B cell (primary cell): ENCODE data around the gene MGMT. TPM values are rescaled to one million over a fixed set of nuclear protein-coding genes. Genes with fewer than 3 reads are reported as not detected.

Experiments
- ATAC-seq: fragments of 200-7000 bp; cut with Tn5 transposase; one replicate; pipeline ENCODE4 v1.10.0; 2021; ENCODE audit warnings: low read depth, mild to moderate bottlenecking, moderate number of reproducible peaks, moderate library complexity
- CTCF ChIA-PET: fragments of 350-600 bp; sonication (Branson Sonifier 250); formaldehyde crosslinking; loops from one replicate; lab custom pipeline; 2021; ENCODE audit warnings: antibody characterized with exemption, inconsistent platforms; lab: Charles Lee
- POLR2A ChIA-PET: fragments of 350-600 bp; sonication (Branson Sonifier 250); formaldehyde crosslinking; loops from one replicate; lab custom pipeline; 2021; ENCODE audit warnings: antibody characterized with exemption; lab: Charles Lee
- DNase-seq: peaks from one replicate; pipeline ENCODE4 v3.0.0; 2013
- H2AFZ ChIP-seq: 2 replicates; pipeline ENCODE4 v1.6.1; 2012; ENCODE audit warnings: mild to moderate bottlenecking, low read depth, low read length; ENCODE audit not compliant: insufficient read depth, poor library complexity, severe bottlenecking
- H3K27ac ChIP-seq, 2 donors: 1 replicate in 1 of 2; 2 replicates in 1 of 2; pipeline ENCODE4 v1.5.1; 2012 to 2013; ENCODE audit warnings: low read length in 2 of 2, mild to moderate bottlenecking in 2 of 2, moderate library complexity in 1 of 2
- H3K27me3 ChIP-seq, 4 experiments: fragments of 200-600 bp in 1 of 4; sonication (generic) in 1 of 4; replicated peaks in 1 of 4; 1 replicate in 2 of 4; 2 replicates in 2 of 4; pipeline versions ENCODE4 v1.6.1 to v1.7.0; 2013 to 2016; ENCODE audit warnings: low read length in 3 of 4, mild to moderate bottlenecking in 2 of 4, mixed read lengths in 1 of 4, moderate library complexity in 1 of 4; ENCODE audit not compliant: insufficient read depth in 4 of 4, control insufficient read depth in 3 of 4; ENCODE audit errors: control extremely low read depth in 1 of 4
- H3K36me3 ChIP-seq, 2 experiments: replicated peaks in 1 of 2; 1 replicate in 1 of 2; 2 replicates in 1 of 2; pipeline versions ENCODE4 v1.6.1 to v1.7.1; 2013; ENCODE audit warnings: low read length in 1 of 2; ENCODE audit not compliant: insufficient read depth in 2 of 2, control insufficient read depth in 1 of 2; ENCODE audit errors: control extremely low read depth in 1 of 2, extremely low read depth in 1 of 2
- H3K4me1 ChIP-seq, 2 donors: fragments of 200-600 bp in 1 of 2; sonication (generic) in 1 of 2; 1 replicate in 1 of 2; 2 replicates in 1 of 2; pipeline versions ENCODE4 v1.5.1 to v1.6.1; 2013 to 2017; ENCODE audit warnings: low read length in 2 of 2; ENCODE audit not compliant: control insufficient read depth in 2 of 2, insufficient read depth in 2 of 2
- H3K4me2 ChIP-seq: replicated peaks from 2 replicates; pipeline ENCODE3; 2012; ENCODE audit warnings: mild to moderate bottlenecking, low read depth, low read length; ENCODE audit not compliant: poor library complexity, severe bottlenecking
- H3K4me3 ChIP-seq, 5 experiments: fragments of 200-600 bp in 1 of 5; sonication (generic) in 1 of 5; 1 replicate in 3 of 5; 2 replicates in 2 of 5; pipeline versions ENCODE4 v1.5.1 to v1.7.0; 2011 to 2016; ENCODE audit warnings: low read length in 4 of 5, mild to moderate bottlenecking in 4 of 5, low read depth in 2 of 5, control low read depth in 1 of 5, moderate library complexity in 1 of 5; ENCODE audit not compliant: insufficient read depth in 1 of 5; ENCODE audit errors: control extremely low read depth in 1 of 5, extremely low read depth in 1 of 5
- H3K79me2 ChIP-seq: fragments of 200-600 bp; sonication (generic); one replicate; pipeline ENCODE4 v1.6.0; 2016; ENCODE audit warnings: low read length; ENCODE audit not compliant: control insufficient read depth, insufficient read depth
- H3K9ac ChIP-seq: fragments of 200-600 bp; sonication (generic); 2 replicates; pipeline ENCODE4 v1.6.1; 2017; ENCODE audit warnings: mild to moderate bottlenecking, low read length, moderate library complexity
- H3K9me3 ChIP-seq, 3 donors: one replicate each; pipeline versions ENCODE4 v1.6.1 to v1.7.1; 2013; ENCODE audit warnings: low read length in 2 of 3; ENCODE audit not compliant: control insufficient read depth in 2 of 3, insufficient read depth in 1 of 3; ENCODE audit errors: control extremely low read depth in 1 of 3
- H4K20me1 ChIP-seq: 2 replicates; pipeline ENCODE4 v1.6.0; 2012; ENCODE audit warnings: mild to moderate bottlenecking, low read length; ENCODE audit not compliant: insufficient read depth, control insufficient read depth, poor library complexity, severe bottlenecking
- H3K27ac Mint-ChIP-seq: one replicate; pipeline ENCODE4 v1.8.0; 2021; ENCODE audit warnings: mixed read lengths
- H3K27me3 Mint-ChIP-seq: one replicate; pipeline ENCODE4 v1.8.0; 2021; ENCODE audit warnings: mixed read lengths
- H3K4me1 Mint-ChIP-seq: one replicate; pipeline ENCODE4 v1.8.0; 2021; ENCODE audit warnings: mixed read lengths
- H3K4me3 Mint-ChIP-seq: one replicate; pipeline ENCODE4 v1.8.0; 2021; ENCODE audit warnings: mixed read lengths
- H3K9me3 Mint-ChIP-seq: one replicate; pipeline ENCODE4 v1.8.0; 2022; ENCODE audit warnings: mixed read lengths; ENCODE audit not compliant: insufficient read depth
- CTCF ChIP-seq: fragments of 200-600 bp; IDR thresholded peaks from one replicate; pipeline ENCODE4 v1.8.0; 2022; ENCODE audit warnings: antibody characterized with exemption, mild to moderate bottlenecking
- EZH2 ChIP-seq: IDR thresholded peaks from 2 replicates; pipeline ENCODE4 v1.6.1; 2012; ENCODE audit warnings: borderline replicate concordance, low read depth, mild to moderate bottlenecking, moderate library complexity, low read length; ENCODE audit not compliant: insufficient read depth, poor library complexity, severe bottlenecking
- WGBS: methylation state at CpG from one replicate; pipeline ENCODE4 v1.1.5; 2013; ENCODE audit warnings: missing lambda C conversion rate; ENCODE audit not compliant: insufficient coverage; 5-methylcytosine and 5-hydroxymethylcytosine counted together
- intact Hi-C: fragments of 100-400 bp; cut with micrococcal nuclease; formaldehyde crosslinking; loops from one replicate; pipeline ENCODE4 v1.10.0; 2022
- polyA plus RNA-seq: library from polyadenylated mRNA; depleted of rRNA; stranded (reverse); fragments of >200 nt; gene quantifications from 2 replicates; pipeline ENCODE4 v1.2.3, GENCODE V29; 2012
- total RNA-seq, 2 donors: library from RNA; stranded (reverse); fragments of 120-200 nt in 1 of 2; gene quantifications; 1 replicate in 1 of 2; 2 replicates in 1 of 2; pipeline versions ENCODE4 v1.2.3 to v1.2.4, GENCODE V29; 2013 to 2022

MGMT gene
- total and polyA plus RNA-seq, 2 donors (not counting 1 experiment from before 2014, with no cell fraction given) = 16.6 to 87.7 TPM

- DNase-seq (no peak), ATAC-seq (no peak)
- POLR2A ChIA-PET = no interaction called here
- Mint-ChIP-seq H3K4me1 (no peaks in the 10 kb centered on the region), H3K27me3 (no peaks in the 10 kb centered on the region), H3K9me3 (no peaks in the 10 kb centered on the region), H3K27ac (no peak overlapping the region), H3K4me3 (no peak overlapping the region)
- TF ChIP-seq EZH2 = no peak
- TF ChIP-seq CTCF = no peak
- H3K27me3 ChIP-seq = no peaks in the 10 kb centered on the region
- H2AFZ ChIP-seq = no peak overlapping the region
- no peak overlapping the region for H3K9ac ChIP-seq
- H3K9me3 ChIP-seq = no peaks in the 10 kb centered on the region
- H3K4me3 ChIP-seq = no peak overlapping the region
- intact Hi-C loops = no loop called here
- H3K4me2 ChIP-seq = no peak overlapping the region
- no peaks in the 10 kb centered on the region for H3K4me1 ChIP-seq
- CTCF ChIA-PET = no interaction called here
- WGBS = 100% methylated on average over 4 of the region's 8 CpGs
- H3K27ac ChIP-seq = no peak overlapping the region
- no peaks in the 10 kb centered on the region for H3K79me2 ChIP-seq
- peaks cover 18% of the 10 kb centered on the region for H4K20me1 ChIP-seq
- no peaks in the 10 kb centered on the region for H3K36me3 ChIP-seq
These were observed 225.7 kb downstream of the MGMT start for GRCh38 chr10:129692695-129693094.

GRCh38 chr10:129693382-129693781, 226.3 kb downstream of the MGMT start:
- H3K9me3 Mint-ChIP-seq = no peaks in the 10 kb centered on the region
- H3K4me1 Mint-ChIP-seq = no peaks in the 10 kb centered on the region
- Histone ChIP-seq H3K4me1 (no peaks in the 10 kb centered on the region), H2AFZ (no peak overlapping the region), H3K9ac (no peak overlapping the region), H3K27ac (no peak overlapping the region), H3K79me2 (no peaks in the 10 kb centered on the region), H3K4me3 (no peak overlapping the region), H3K36me3 (no peaks in the 10 kb centered on the region), H3K27me3 (no peaks in the 10 kb centered on the region), H3K9me3 (no peaks in the 10 kb centered on the region), H4K20me1 (peaks cover 18% of the 10 kb centered on the region), H3K4me2 (no peak overlapping the region)
- intact Hi-C loops = no loop called here
- ATAC-seq = no peak
- H3K27ac Mint-ChIP-seq = no peak overlapping the region
- no peak for TF ChIP-seq EZH2
- TF ChIP-seq CTCF = no peak
- no peak for DNase-seq
- ChIA-PET CTCF (no interaction called here), POLR2A (no interaction called here)
- 100% methylated on average over 4 of the region's 11 CpGs for WGBS
- no peaks in the 10 kb centered on the region for H3K27me3 Mint-ChIP-seq
- H3K4me3 Mint-ChIP-seq = no peak overlapping the region
